ENCODE results near the gene RPS29.

GRCh38 chr14:49598189-49598484, 12.0 kb upstream of the RPS29 start:
- TF ChIP-seq CTCF (IDR thresholded peaks at IDR 0.05 in 2 of 3, conservative IDR thresholded peaks at IDR 0.05 in 1 of 3; ENCODE audit: control insufficient read depth in 2 of 3, extremely low read depth in 1 of 3, insufficient read depth in 1 of 3, low read depth in 3 of 3, low read length in 3 of 3) (no peak), SIN3A (IDR thresholded peaks at IDR 0.05; ENCODE audit: low read depth, low read length) (no peak), RCOR1 (conservative IDR thresholded peaks at IDR 0.05; ENCODE audit: low read depth, low read length) (no peak), RFX5 (IDR thresholded peaks at IDR 0.05; ENCODE audit: low read depth, low read length) (no peak), POLR2AphosphoS5 (IDR thresholded peaks at IDR 0.05; ENCODE audit: low read length) (no peak), CEBPB (IDR thresholded peaks at IDR 0.05; ENCODE audit: borderline replicate concordance in 1 of 2, low read depth in 2 of 2, low read length in 2 of 2) (no peak), EP300 (IDR thresholded peaks at IDR 0.05; ENCODE audit: borderline replicate concordance in 1 of 2, control insufficient read depth in 1 of 2, low read depth in 2 of 2, low read length in 2 of 2) (no peak), USF2 (IDR thresholded peaks at IDR 0.05; ENCODE audit: borderline replicate concordance, low read depth, low read length) (no peak), IRF3 (IDR thresholded peaks at IDR 0.05) (no peak), IKZF1 (conservative IDR thresholded peaks at IDR 0.05) (no peak), RELA (IDR thresholded peaks at IDR 0.05; ENCODE audit: borderline replicate concordance, partially characterized antibody) (no peak)

All from GM12878 (cell line).